HEK293 (cell line): ENCODE data around the gene ARHGAP45.
"Not testable (repeated sequence)": the region's sequence is repeated elsewhere in the genome, so short reads cannot be mapped to it uniquely, and the experiment has no call there.

ENCODE experiments used
- CTCF ChIA-PET: fragments of 350-600 bp; formaldehyde crosslinking; extraction: SDS; loops from one replicate; lab custom pipeline; 2021; ENCODE audit warnings: antibody characterized with exemption; lab: Yijun Ruan, JAX
- POLR2A ChIA-PET: fragments of 300-600 bp; formaldehyde crosslinking; extraction: SDS; loops from one replicate; lab custom pipeline; 2020; ENCODE audit warnings: antibody characterized with exemption, inconsistent platforms; lab: Yijun Ruan, JAX
- H3K27ac ChIP-seq: fragments of 200-500 bp; sonication (Bioruptor generic); 2 replicates; pipeline ENCODE4 v1.5.1; 2014; ENCODE audit warnings: low read depth, low read length, control low read depth, inconsistent platforms; ENCODE audit errors: extremely low read depth
- H3K36me3 ChIP-seq, 2 experiments: fragments of 200-500 bp in 1 of 2; sonication (Bioruptor generic) in 1 of 2; 1 replicate in 1 of 2; 2 replicates in 1 of 2; pipeline ENCODE4 v1.5.1; 2014 to 2017; ENCODE audit warnings: inconsistent platforms in 2 of 2, low read length in 2 of 2; ENCODE audit not compliant: control insufficient read depth in 2 of 2, insufficient read depth in 1 of 2
- H3K4me1 ChIP-seq: fragments of 200-500 bp; sonication (Bioruptor generic); 2 replicates; pipeline ENCODE4 v1.5.1; 2014; ENCODE audit warnings: mild to moderate bottlenecking, low read length, inconsistent platforms; ENCODE audit not compliant: control insufficient read depth, insufficient read depth
- H3K4me3 ChIP-seq: 2 replicates; pipeline ENCODE4 v1.5.1; 2011; ENCODE audit warnings: low read depth, mild to moderate bottlenecking, control low read depth, low read length, moderate library complexity
- H3K9me3 ChIP-seq: fragments of 200-500 bp; sonication (Bioruptor generic); 2 replicates; pipeline ENCODE4 v1.5.1; 2014; ENCODE audit warnings: low read depth, low read length, inconsistent platforms; ENCODE audit not compliant: control insufficient read depth, insufficient read depth
- GLI4 ChIP-seq: fragments of 450-650 bp; formaldehyde crosslinking; IDR thresholded peaks from 2 replicates; pipeline ENCODE4 v1.5.1; 2016; ENCODE audit warnings: missing biosample characterization, missing genetic modification characterization
- KLF1 ChIP-seq: fragments of 450-650 bp; formaldehyde crosslinking; IDR thresholded peaks from 2 replicates; pipeline ENCODE4 v1.5.1; 2016; ENCODE audit warnings: missing biosample characterization, missing genetic modification characterization
- KLF8 ChIP-seq: fragments of 450-650 bp; formaldehyde crosslinking; IDR thresholded peaks from 2 replicates; pipeline ENCODE4 v1.5.1; 2016; ENCODE audit warnings: missing biosample characterization, missing genetic modification characterization
- SCRT1 ChIP-seq: fragments of 450-650 bp; formaldehyde crosslinking; IDR thresholded peaks from 2 replicates; pipeline ENCODE4 v1.5.1; 2016; ENCODE audit warnings: missing biosample characterization, missing genetic modification characterization, borderline replicate concordance
- ZBTB20 ChIP-seq: fragments of 450-650 bp; formaldehyde crosslinking; IDR thresholded peaks from 2 replicates; pipeline ENCODE4 v1.5.1; 2016; ENCODE audit warnings: missing biosample characterization, missing genetic modification characterization
- ZNF16 ChIP-seq: fragments of 450-650 bp; formaldehyde crosslinking; IDR thresholded peaks from 2 replicates; pipeline ENCODE4 v1.5.1; 2016; ENCODE audit warnings: low read depth, missing biosample characterization, missing genetic modification characterization
- ZNF423 ChIP-seq: fragments of 450-650 bp; formaldehyde crosslinking; IDR thresholded peaks from 2 replicates; pipeline ENCODE4 v1.5.1; 2016; ENCODE audit warnings: missing biosample characterization, missing genetic modification characterization
- ZNF548 ChIP-seq: fragments of 450-650 bp; formaldehyde crosslinking; IDR thresholded peaks from 2 replicates; pipeline ENCODE4 v1.5.1; 2016; ENCODE audit warnings: missing biosample characterization, missing genetic modification characterization
- ZNF555 ChIP-seq: fragments of 450-650 bp; formaldehyde crosslinking; conservative IDR thresholded peaks from 2 replicates; pipeline ENCODE4 v1.5.1; 2017; ENCODE audit warnings: missing biosample characterization, mild to moderate bottlenecking, missing genetic modification characterization, inconsistent platforms
- ZNF664 ChIP-seq: fragments of 450-650 bp; formaldehyde crosslinking; IDR thresholded peaks from 2 replicates; pipeline ENCODE4 v1.5.1; 2016; ENCODE audit warnings: missing biosample characterization, missing genetic modification characterization
- ZNF707 ChIP-seq: fragments of 450-650 bp; formaldehyde crosslinking; IDR thresholded peaks from 2 replicates; pipeline ENCODE4 v1.5.1; 2016; ENCODE audit warnings: missing biosample characterization, missing genetic modification characterization
- ZXDB ChIP-seq: fragments of 450-650 bp; formaldehyde crosslinking; IDR thresholded peaks from 2 replicates; pipeline ENCODE4 v1.5.1; 2016; ENCODE audit warnings: missing biosample characterization, missing genetic modification characterization
- TF ChIP-seq, protein P1 (sequence below): fragments of 450-650 bp; formaldehyde crosslinking; IDR thresholded peaks from 2 replicates; pipeline ENCODE4 v1.5.1; 2017; ENCODE audit warnings: missing biosample characterization, missing genetic modification characterization
- TF ChIP-seq, protein P2 (sequence below): fragments of 450-650 bp; IDR thresholded peaks from 2 replicates; pipeline ENCODE4 v1.5.1; 2018; ENCODE audit warnings: missing biosample characterization, missing genetic modification characterization
- TF ChIP-seq, protein P3 (sequence below): fragments of 450-650 bp; formaldehyde crosslinking; IDR thresholded peaks from 2 replicates; pipeline ENCODE4 v1.5.1; 2016; ENCODE audit warnings: missing biosample characterization, missing genetic modification characterization
- TF ChIP-seq, protein P4 (sequence below): fragments of 450-650 bp; formaldehyde crosslinking; IDR thresholded peaks from 2 replicates; pipeline ENCODE4 v1.5.1; 2016; ENCODE audit warnings: missing biosample characterization, missing genetic modification characterization

ARHGAP45 gene

DNA sequence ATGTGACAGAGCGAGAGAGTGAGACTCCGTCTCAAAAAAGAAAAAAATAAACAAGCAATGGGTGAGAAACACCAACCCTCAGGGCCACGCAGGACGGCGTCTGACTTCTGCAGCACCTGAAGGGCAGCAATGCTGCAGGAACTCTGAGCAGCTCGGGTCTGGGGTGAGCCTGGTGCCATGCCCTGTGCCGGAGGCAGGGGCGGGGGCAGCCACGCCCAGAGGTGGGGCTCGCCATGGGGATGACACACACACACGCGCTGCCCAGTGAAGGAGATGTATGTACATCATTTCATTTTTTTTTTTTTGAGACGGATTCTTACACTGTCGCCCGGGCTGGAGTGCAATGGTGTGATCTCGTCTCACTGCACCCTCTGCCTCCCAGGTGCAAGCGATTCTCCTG lies 61.1 kb downstream of the ARHGAP45 start:
- TF ChIP-seq ZNF548 (tag by site-specific recombination) = no peak
- TF ChIP-seq KLF1 = peak; percentile 98
- TF ChIP-seq ZXDB = no peak
- no peak for TF ChIP-seq ZNF555 (tag by site-specific recombination)
- TF ChIP-seq ZNF707 (tag by site-specific recombination) = no peak
- TF ChIP-seq GLI4 (tag by site-specific recombination) = no peak
- TF ChIP-seq, protein P1, sequence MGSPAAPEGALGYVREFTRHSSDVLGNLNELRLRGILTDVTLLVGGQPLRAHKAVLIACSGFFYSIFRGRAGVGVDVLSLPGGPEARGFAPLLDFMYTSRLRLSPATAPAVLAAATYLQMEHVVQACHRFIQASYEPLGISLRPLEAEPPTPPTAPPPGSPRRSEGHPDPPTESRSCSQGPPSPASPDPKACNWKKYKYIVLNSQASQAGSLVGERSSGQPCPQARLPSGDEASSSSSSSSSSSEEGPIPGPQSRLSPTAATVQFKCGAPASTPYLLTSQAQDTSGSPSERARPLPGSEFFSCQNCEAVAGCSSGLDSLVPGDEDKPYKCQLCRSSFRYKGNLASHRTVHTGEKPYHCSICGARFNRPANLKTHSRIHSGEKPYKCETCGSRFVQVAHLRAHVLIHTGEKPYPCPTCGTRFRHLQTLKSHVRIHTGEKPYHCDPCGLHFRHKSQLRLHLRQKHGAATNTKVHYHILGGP (tag by site-specific recombination) = no peak
- TF ChIP-seq, protein P2, sequence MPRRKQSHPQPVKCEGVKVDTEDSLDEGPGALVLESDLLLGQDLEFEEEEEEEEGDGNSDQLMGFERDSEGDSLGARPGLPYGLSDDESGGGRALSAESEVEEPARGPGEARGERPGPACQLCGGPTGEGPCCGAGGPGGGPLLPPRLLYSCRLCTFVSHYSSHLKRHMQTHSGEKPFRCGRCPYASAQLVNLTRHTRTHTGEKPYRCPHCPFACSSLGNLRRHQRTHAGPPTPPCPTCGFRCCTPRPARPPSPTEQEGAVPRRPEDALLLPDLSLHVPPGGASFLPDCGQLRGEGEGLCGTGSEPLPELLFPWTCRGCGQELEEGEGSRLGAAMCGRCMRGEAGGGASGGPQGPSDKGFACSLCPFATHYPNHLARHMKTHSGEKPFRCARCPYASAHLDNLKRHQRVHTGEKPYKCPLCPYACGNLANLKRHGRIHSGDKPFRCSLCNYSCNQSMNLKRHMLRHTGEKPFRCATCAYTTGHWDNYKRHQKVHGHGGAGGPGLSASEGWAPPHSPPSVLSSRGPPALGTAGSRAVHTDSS = no peak
- no peak for TF ChIP-seq ZBTB20 (tag by site-specific recombination)
- TF ChIP-seq, protein P3, sequence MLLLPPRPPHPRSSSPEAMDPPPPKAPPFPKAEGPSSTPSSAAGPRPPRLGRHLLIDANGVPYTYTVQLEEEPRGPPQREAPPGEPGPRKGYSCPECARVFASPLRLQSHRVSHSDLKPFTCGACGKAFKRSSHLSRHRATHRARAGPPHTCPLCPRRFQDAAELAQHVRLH (tag by site-specific recombination) = no peak
- no peak for TF ChIP-seq ZNF16 (tag by site-specific recombination)
- no peak for TF ChIP-seq ZNF423
- TF ChIP-seq KLF8 (tag by site-specific recombination) = peak; percentile 59; the same call in 1 of the 2 replicates
- TF ChIP-seq SCRT1 (tag by site-specific recombination) = no peak
- H3K27ac ChIP-seq = no peak overlapping the region
- CTCF ChIA-PET = interaction anchor here (2.1 kb wide), 1 partner anchor 15 kb away, joined by 4 read pairs; no protein-coding TSS in a partner anchor
- peaks cover 0 to 31% of the 10 kb centered on the region in 2 experiments; a peak in 2 of 3 replicates for H3K36me3 ChIP-seq
- POLR2A ChIA-PET = no interaction called here
- H3K4me1 ChIP-seq = 0 out of 2 replicates have a peak, but pooled peaks cover 2% of the 10 kb centered on the region
- no peak overlapping the region for H3K4me3 ChIP-seq
- H3K9me3 ChIP-seq = no peaks in the 10 kb centered on the region

DNA sequence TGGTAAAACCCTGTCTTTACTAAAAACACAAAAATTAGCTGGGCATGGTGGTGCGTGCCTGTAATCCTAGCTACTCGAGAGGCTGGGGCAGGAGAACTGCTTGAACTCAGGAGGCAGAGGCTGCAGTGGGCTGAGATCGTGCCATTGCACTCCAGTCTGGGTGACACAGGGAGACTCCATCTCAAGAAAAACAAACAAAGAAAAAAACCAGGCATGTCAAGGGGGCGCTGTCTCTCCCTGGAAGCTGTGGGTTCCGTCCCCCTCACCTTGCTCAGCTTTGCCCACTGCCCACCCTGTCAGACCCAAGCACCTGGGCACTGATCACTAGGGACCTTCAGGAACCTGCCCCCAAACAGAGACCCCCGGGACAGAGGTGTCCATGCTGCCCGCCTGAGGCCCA lies 62.1 kb downstream of the ARHGAP45 start:
- TF ChIP-seq, protein P4, sequence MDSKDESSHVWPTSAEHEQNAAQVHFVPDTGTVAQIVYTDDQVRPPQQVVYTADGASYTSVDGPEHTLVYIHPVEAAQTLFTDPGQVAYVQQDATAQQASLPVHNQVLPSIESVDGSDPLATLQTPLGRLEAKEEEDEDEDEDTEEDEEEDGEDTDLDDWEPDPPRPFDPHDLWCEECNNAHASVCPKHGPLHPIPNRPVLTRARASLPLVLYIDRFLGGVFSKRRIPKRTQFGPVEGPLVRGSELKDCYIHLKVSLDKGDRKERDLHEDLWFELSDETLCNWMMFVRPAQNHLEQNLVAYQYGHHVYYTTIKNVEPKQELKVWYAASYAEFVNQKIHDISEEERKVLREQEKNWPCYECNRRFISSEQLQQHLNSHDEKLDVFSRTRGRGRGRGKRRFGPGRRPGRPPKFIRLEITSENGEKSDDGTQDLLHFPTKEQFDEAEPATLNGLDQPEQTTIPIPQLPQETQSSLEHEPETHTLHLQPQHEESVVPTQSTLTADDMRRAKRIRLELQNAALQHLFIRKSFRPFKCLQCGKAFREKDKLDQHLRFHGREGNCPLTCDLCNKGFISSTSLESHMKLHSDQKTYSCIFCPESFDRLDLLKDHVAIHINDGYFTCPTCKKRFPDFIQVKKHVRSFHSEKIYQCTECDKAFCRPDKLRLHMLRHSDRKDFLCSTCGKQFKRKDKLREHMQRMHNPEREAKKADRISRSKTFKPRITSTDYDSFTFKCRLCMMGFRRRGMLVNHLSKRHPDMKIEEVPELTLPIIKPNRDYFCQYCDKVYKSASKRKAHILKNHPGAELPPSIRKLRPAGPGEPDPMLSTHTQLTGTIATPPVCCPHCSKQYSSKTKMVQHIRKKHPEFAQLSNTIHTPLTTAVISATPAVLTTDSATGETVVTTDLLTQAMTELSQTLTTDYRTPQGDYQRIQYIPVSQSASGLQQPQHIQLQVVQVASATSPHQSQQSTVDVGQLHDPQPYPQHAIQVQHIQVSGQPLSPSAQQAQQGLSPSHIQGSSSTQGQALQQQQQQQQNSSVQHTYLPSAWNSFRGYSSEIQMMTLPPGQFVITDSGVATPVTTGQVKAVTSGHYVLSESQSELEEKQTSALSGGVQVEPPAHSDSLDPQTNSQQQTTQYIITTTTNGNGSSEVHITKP = peak; percentile 83
- TF ChIP-seq ZNF664 (tag by site-specific recombination) = peak; percentile 42; the same call in 1 of the 2 replicates
- TF ChIP-seq, all 188 proteins: peak for 2; not testable (repeated sequence) for 186
- H3K27ac ChIP-seq, H3K4me3 ChIP-seq, H3K4me1 ChIP-seq, POLR2A ChIA-PET, H3K9me3 ChIP-seq: not testable (repeated sequence)
- CTCF ChIA-PET = interaction anchor here (2.1 kb wide), 1 partner anchor 16 kb away, joined by 4 read pairs; no protein-coding TSS in a partner anchor
- peaks cover 0 to 27% of the 10 kb centered on the region in 2 experiments; a peak in 2 of 3 replicates for H3K36me3 ChIP-seq
